GM19324 (cell line): ENCODE data around the gene ANKS1B.

Source experiments
- ATAC-seq: cut with Tn5 transposase; IDR thresholded peaks from one replicate; pipeline ENCODE4 v1.9.1; 2021; ENCODE audit warnings: mild to moderate bottlenecking, moderate library complexity; ENCODE audit not compliant: unreplicated experiment, low FRiP score

The ANKS1B gene

GRCh38 chr12:99110212-99110611, 874.5 kb downstream of the ANKS1B start:
- ATAC-seq: no peak

- no peak for ATAC-seq
These were observed 875.8 kb downstream of the ANKS1B start for GRCh38 chr12:99108924-99109323.

GRCh38 chr12:99099786-99100185, 885.0 kb downstream of the ANKS1B start:
- no peak for ATAC-seq

GRCh38 chr12:99097171-99097570, 887.6 kb downstream of the ANKS1B start:
- no peak for ATAC-seq

GRCh38 chr12:99093166-99093565, 891.6 kb downstream of the ANKS1B start:
- no peak for ATAC-seq

GRCh38 chr12:99092100-99092851, 892.5 kb downstream of the ANKS1B start:
- no peak for ATAC-seq

- ATAC-seq: no peak
These were observed 897.5 kb downstream of the ANKS1B start for GRCh38 chr12:99087278-99087677.

GRCh38 chr12:99079811-99080210, 904.9 kb downstream of the ANKS1B start:
- ATAC-seq: no peak

- no peak for ATAC-seq
These were observed 915.6 kb downstream of the ANKS1B start for GRCh38 chr12:99068993-99069747.

- ATAC-seq: no peak
These were observed 917.5 kb downstream of the ANKS1B start for GRCh38 chr12:99067171-99067785.

GRCh38 chr12:99066726-99067125, 918.0 kb downstream of the ANKS1B start:
- no peak for ATAC-seq

GRCh38 chr12:99063182-99063581, 921.6 kb downstream of the ANKS1B start:
- ATAC-seq: no peak

- no peak for ATAC-seq
These were observed 924.8 kb downstream of the ANKS1B start for GRCh38 chr12:99059824-99060511.

- ATAC-seq: no peak
These were observed 927.1 kb downstream of the ANKS1B start for GRCh38 chr12:99057670-99058069.

GRCh38 chr12:99056186-99056585, 928.5 kb downstream of the ANKS1B start:
- no peak for ATAC-seq

GRCh38 chr12:99055299-99055698, 929.4 kb downstream of the ANKS1B start:
- ATAC-seq: no peak

- no peak for ATAC-seq
These were observed 930.1 kb downstream of the ANKS1B start for GRCh38 chr12:99054601-99055128.

GRCh38 chr12:99053616-99054362, 930.9 kb downstream of the ANKS1B start:
- no peak for ATAC-seq

GRCh38 chr12:99049774-99050173, 935.0 kb downstream of the ANKS1B start:
- ATAC-seq: no peak

- no peak for ATAC-seq
These were observed 939.6 kb downstream of the ANKS1B start for GRCh38 chr12:99045158-99045557.
